ENCODE results near the gene MBNL2. TPM values are rescaled to one million over a fixed set of nuclear protein-coding genes. Genes with fewer than 3 reads are reported as not detected.

The MBNL2 gene
- total and polyA plus RNA-seq, 4 donors: 13.3 to 108 (median 39.3) TPM

- Histone ChIP-seq H3K36me3 (ENCODE audit: control insufficient read depth in 4 of 4, insufficient read depth in 4 of 4, low read length in 4 of 4) (peaks cover 12 to 44% (median 19%) of the 10 kb centered on the region in 4 donors), H3K9ac (ENCODE audit: insufficient read depth in 1 of 2, low read length in 2 of 2) (peak overlapping the region in 1 of 2 donors; percentile 51), H3K27me3 (ENCODE audit: control insufficient read depth in 3 of 3, insufficient read depth in 3 of 3, low read length in 2 of 3) (no peaks in the 10 kb centered on the region), H3K27ac (ENCODE audit: low read depth in 1 of 2, low read length in 1 of 2) (no peak overlapping the region), H3K9me3 (ENCODE audit: control insufficient read depth in 4 of 4, insufficient read depth in 3 of 4, low read length in 3 of 4) (peaks cover 0 to 3% (median 0%) of the 10 kb centered on the region in 4 donors), H3K4me1 (ENCODE audit: control insufficient read depth in 5 of 5, insufficient read depth in 5 of 5, low read length in 5 of 5) (peaks cover 0 to 9% (median 5%) of the 10 kb centered on the region in 5 donors), H3K4me3 (no peak overlapping the region)
- WGBS, 2 donors: 76 to 80% methylated on average over 4 of the region's 4 CpGs
- DNase-seq: peak; percentile 26 to 44 (median 40)
- no peak for TF ChIP-seq CTCF (IDR thresholded peaks at IDR 0.05; ENCODE audit: control extremely low read depth, extremely low read depth)
- no peak for ATAC-seq (ENCODE audit: insufficient read depth, low FRiP score)
Measured at GRCh38 chr13:97372936-97373335, 150.8 kb downstream of the MBNL2 start.

DNA sequence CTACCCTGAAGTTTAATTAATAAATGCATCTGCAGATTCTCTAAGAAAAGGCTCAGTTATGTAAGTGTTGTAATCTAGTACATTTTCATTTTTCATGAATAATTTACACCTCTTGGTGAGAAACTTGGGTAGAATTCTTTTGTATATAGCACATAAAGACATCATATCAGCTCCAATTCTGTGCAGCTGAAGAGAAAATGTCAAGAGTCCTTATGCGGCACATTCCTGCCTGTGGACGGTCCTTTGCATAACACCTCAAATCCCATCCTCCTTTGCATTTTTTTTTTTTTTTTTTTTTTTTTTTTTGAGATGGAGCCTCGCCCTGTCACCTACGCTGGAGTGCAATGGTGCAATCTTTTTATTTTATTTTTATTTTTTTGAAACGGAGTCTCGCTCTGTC lies 151.7 kb downstream of the MBNL2 start:
- Histone ChIP-seq H3K9ac (ENCODE audit: insufficient read depth in 1 of 2, low read length in 2 of 2) (no peak overlapping the region), H3K4me1 (ENCODE audit: control insufficient read depth in 5 of 5, insufficient read depth in 5 of 5, low read length in 5 of 5) (peaks cover 0 to 9% (median 5%) of the 10 kb centered on the region in 5 donors), H3K9me3 (ENCODE audit: control insufficient read depth in 4 of 4, insufficient read depth in 3 of 4, low read length in 3 of 4) (peaks cover 0 to 3% (median 0%) of the 10 kb centered on the region in 4 donors), H3K27me3 (ENCODE audit: control insufficient read depth in 3 of 3, insufficient read depth in 3 of 3, low read length in 2 of 3) (no peaks in the 10 kb centered on the region), H3K4me3 (no peak overlapping the region), H3K27ac (ENCODE audit: low read depth in 1 of 2, low read length in 1 of 2) (no peak overlapping the region), H3K36me3 (ENCODE audit: control insufficient read depth in 4 of 4, insufficient read depth in 4 of 4, low read length in 4 of 4) (peaks cover 12 to 42% (median 19%) of the 10 kb centered on the region in 4 donors)
- WGBS, 2 donors: 82 to 89% methylated on average over 6 of the region's 6 CpGs
- ATAC-seq (ENCODE audit: insufficient read depth, low FRiP score): no peak
- TF ChIP-seq CTCF (IDR thresholded peaks at IDR 0.05; ENCODE audit: control extremely low read depth, extremely low read depth): no peak
- no peak for DNase-seq

GRCh38 chr13:97376981-97377380 lies 154.8 kb downstream of the MBNL2 start:
- Histone ChIP-seq H3K9me3 (ENCODE audit: control insufficient read depth in 4 of 4, insufficient read depth in 3 of 4, low read length in 3 of 4) (peaks cover 0 to 3% (median 0%) of the 10 kb centered on the region in 4 donors), H3K27ac (ENCODE audit: low read depth in 1 of 2, low read length in 1 of 2) (no peak overlapping the region), H3K4me1 (ENCODE audit: control insufficient read depth in 5 of 5, insufficient read depth in 5 of 5, low read length in 5 of 5) (peaks cover 0 to 6% (median 0%) of the 10 kb centered on the region in 5 donors), H3K36me3 (ENCODE audit: control insufficient read depth in 4 of 4, insufficient read depth in 4 of 4, low read length in 4 of 4) (peaks cover 12 to 36% (median 16%) of the 10 kb centered on the region in 4 donors), H3K4me3 (no peak overlapping the region), H3K9ac (ENCODE audit: insufficient read depth in 1 of 2, low read length in 2 of 2) (no peak overlapping the region), H3K27me3 (ENCODE audit: control insufficient read depth in 3 of 3, insufficient read depth in 3 of 3, low read length in 2 of 3) (no peaks in the 10 kb centered on the region)
- 75 to 89% methylated on average over 6 of the region's 6 CpGs for WGBS, 2 donors
- TF ChIP-seq CTCF (IDR thresholded peaks at IDR 0.05; ENCODE audit: control extremely low read depth, extremely low read depth): no peak
- no peak for ATAC-seq (ENCODE audit: insufficient read depth, low FRiP score)
- no peak for DNase-seq

DNA sequence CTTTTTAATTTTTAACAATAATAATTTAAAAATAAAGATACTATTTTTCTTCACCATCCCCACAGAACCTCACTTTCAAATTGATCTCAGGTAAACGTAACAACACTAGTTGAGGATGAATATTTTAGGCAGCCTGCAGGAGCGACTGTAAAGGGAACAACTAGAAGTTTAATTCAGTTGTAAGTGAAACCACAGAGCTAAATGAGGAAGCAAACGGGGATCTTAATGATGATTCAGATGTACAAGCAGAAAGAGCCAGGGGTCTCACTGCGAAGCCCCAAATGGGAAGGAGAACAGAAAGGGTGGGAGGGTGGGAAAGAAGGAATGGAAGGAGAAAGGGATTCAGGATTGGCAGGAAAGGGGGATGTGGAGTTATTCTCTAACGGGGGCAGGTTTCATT lies 157.3 kb downstream of the MBNL2 start:
- H3K9ac ChIP-seq (ENCODE audit: insufficient read depth in 1 of 2, low read length in 2 of 2): no peak overlapping the region
- no peak overlapping the region for H3K27ac ChIP-seq (ENCODE audit: low read depth in 1 of 2, low read length in 1 of 2)
- DNase-seq (no peak), ATAC-seq (ENCODE audit: insufficient read depth, low FRiP score) (no peak)
- H3K36me3 ChIP-seq (ENCODE audit: control insufficient read depth in 4 of 4, insufficient read depth in 4 of 4, low read length in 4 of 4): peaks cover 13 to 44% (median 18%) of the 10 kb centered on the region in 4 donors
- TF ChIP-seq CTCF (IDR thresholded peaks at IDR 0.05; ENCODE audit: control extremely low read depth, extremely low read depth): no peak
- WGBS, 2 donors: 50 to 75% methylated on average over 5 of the region's 5 CpGs
- H3K4me3 ChIP-seq: no peak overlapping the region
- no peaks in the 10 kb centered on the region for H3K27me3 ChIP-seq (ENCODE audit: control insufficient read depth in 3 of 3, insufficient read depth in 3 of 3, low read length in 2 of 3)
- H3K4me1 ChIP-seq (ENCODE audit: control insufficient read depth in 5 of 5, insufficient read depth in 5 of 5, low read length in 5 of 5): no peaks in the 10 kb centered on the region
- H3K9me3 ChIP-seq (ENCODE audit: control insufficient read depth in 4 of 4, insufficient read depth in 3 of 4, low read length in 3 of 4): peaks cover 0 to 3% (median 0%) of the 10 kb centered on the region in 4 donors
